Smooth muscle cell (in vitro differentiated cells): ENCODE results near the gene ATF3. TPM values are rescaled to one million over a fixed set of nuclear protein-coding genes. Genes with fewer than 3 reads are reported as not detected.

Source experiments
- DNase-seq: peaks from one replicate; lab custom pipeline; 2025; ENCODE audit not compliant: unreplicated experiment; lab: John Stamatoyannopoulos, UW
- H2AFZ ChIP-seq: fragments of 200-600 bp; sonication (generic); 2 replicates; pipeline ENCODE4 v1.6.0; 2016; ENCODE audit warnings: antibody characterized with exemption, low read depth, mild to moderate bottlenecking
- H3F3A ChIP-seq: fragments of 200-600 bp; sonication (generic); 2 replicates; pipeline ENCODE4 v1.6.0; 2017; ENCODE audit warnings: antibody characterized with exemption, low read depth
- H3K27ac ChIP-seq: fragments of 200-600 bp; sonication (generic); 2 replicates; pipeline ENCODE4 v1.5.1; 2016; ENCODE audit warnings: low read depth, mild to moderate bottlenecking
- H3K27me3 ChIP-seq: fragments of 200-600 bp; sonication (generic); 2 replicates; pipeline ENCODE4 v1.6.1; 2016; ENCODE audit warnings: low read depth, mild to moderate bottlenecking
- H3K36me3 ChIP-seq: fragments of 200-600 bp; sonication (generic); 2 replicates; pipeline ENCODE4 v1.5.1; 2016; ENCODE audit warnings: low read depth
- H3K4me1 ChIP-seq: fragments of 200-600 bp; sonication (generic); 2 replicates; pipeline ENCODE4 v1.5.1; 2016; ENCODE audit warnings: low read depth
- H3K4me2 ChIP-seq: fragments of 200-600 bp; sonication (generic); 2 replicates; pipeline ENCODE4 v1.6.0; 2016; ENCODE audit warnings: mild to moderate bottlenecking
- H3K4me3 ChIP-seq: fragments of 200-600 bp; sonication (generic); 2 replicates; pipeline ENCODE4 v1.5.1; 2016; ENCODE audit warnings: mild to moderate bottlenecking
- H3K79me2 ChIP-seq: fragments of 200-600 bp; sonication (generic); 2 replicates; pipeline ENCODE4 v1.6.0; 2016; ENCODE audit warnings: low read depth, mild to moderate bottlenecking
- H3K9ac ChIP-seq: fragments of 200-600 bp; sonication (generic); 2 replicates; pipeline ENCODE4 v1.6.0; 2016; ENCODE audit warnings: low read depth
- H3K9me3 ChIP-seq: fragments of 200-600 bp; sonication (generic); replicated peaks from 2 replicates; pipeline ENCODE4 v1.5.1; 2016; ENCODE audit warnings: low read depth
- H4K20me1 ChIP-seq: fragments of 200-600 bp; sonication (generic); 2 replicates; pipeline ENCODE4 v1.6.0; 2016; ENCODE audit warnings: low read depth
- CTCF ChIP-seq: fragments of 200-600 bp; sonication (generic); IDR thresholded peaks from 2 replicates; pipeline ENCODE4 v1.5.1; 2017; ENCODE audit warnings: borderline replicate concordance, mild to moderate bottlenecking, antibody characterized with exemption; ENCODE audit not compliant: insufficient read depth, poor library complexity, severe bottlenecking
- WGBS: methylation state at CpG from one replicate; pipeline ENCODE4 v1.1.7; 2016; ENCODE audit warnings: low lambda C conversion rate; 5-methylcytosine and 5-hydroxymethylcytosine counted together
- polyA plus RNA-seq: library from polyadenylated mRNA; unstranded; fragments of >200 nt; fragmentation: Nextera tagmentation; extraction: Ambion mirVana; gene quantifications from 2 replicates; pipeline ENCODE4 v1.2.1, GENCODE V29; 2016
- total RNA-seq: library from RNA; depleted of rRNA; stranded (reverse); fragments of >200 nt; gene quantifications from 2 replicates; pipeline ENCODE4 v1.2.3, GENCODE V29; 2014

The ATF3 gene
- total and polyA plus RNA-seq, 2 experiments from 2014 or later: 152 to 231 TPM

GRCh38 chr1:212600071-212600915 is 8.3 kb upstream of the ATF3 start:
- no peak for TF ChIP-seq CTCF

GRCh38 chr1:212600980-212601379 is 7.6 kb upstream of the ATF3 start:
- Histone ChIP-seq H3F3A (peaks cover 3% of the 10 kb centered on the region), H3K4me3 (no peak overlapping the region), H3K79me2 (no peaks in the 10 kb centered on the region), H3K4me1 (peaks cover 16% of the 10 kb centered on the region), H3K27ac (no peak overlapping the region), H3K4me2 (no peak overlapping the region), H3K9me3 (no peaks in the 10 kb centered on the region), H2AFZ (no peak overlapping the region), H3K9ac (no peak overlapping the region), H3K27me3 (no peaks in the 10 kb centered on the region), H3K36me3 (no peaks in the 10 kb centered on the region), H4K20me1 (no peaks in the 10 kb centered on the region)
- WGBS: 66% methylated on average over 2 of the region's 2 CpGs
- TF ChIP-seq CTCF: no peak
- no peak for DNase-seq

More at GRCh38 chr1:212600071-212600915, 8.3 kb upstream of the ATF3 start:
- Histone ChIP-seq H3K9ac (no peak overlapping the region), H3K27ac (no peak overlapping the region), H3K79me2 (no peaks in the 10 kb centered on the region), H3K4me1 (peaks cover 9% of the 10 kb centered on the region), H4K20me1 (no peaks in the 10 kb centered on the region), H3F3A (peaks cover 3% of the 10 kb centered on the region), H3K27me3 (no peaks in the 10 kb centered on the region), H3K36me3 (no peaks in the 10 kb centered on the region), H3K4me3 (no peak overlapping the region), H2AFZ (no peak overlapping the region), H3K9me3 (no peaks in the 10 kb centered on the region), H3K4me2 (no peak overlapping the region)
- no peak for DNase-seq
- 86% methylated on average over 11 of the region's 11 CpGs for WGBS

GRCh38 chr1:212601524-212601923 is 7.0 kb upstream of the ATF3 start:
- H3K4me3 ChIP-seq: no peak overlapping the region
- no peak overlapping the region for H3K4me2 ChIP-seq
- H3K9ac ChIP-seq: no peak overlapping the region
- H3K27ac ChIP-seq: no peak overlapping the region
- H3K79me2 ChIP-seq: no peaks in the 10 kb centered on the region
- H2AFZ ChIP-seq: no peak overlapping the region
- WGBS: 95% methylated on average over 2 of the region's 2 CpGs
- peaks cover 21% of the 10 kb centered on the region for H3K4me1 ChIP-seq
- no peaks in the 10 kb centered on the region for H3K9me3 ChIP-seq
- H4K20me1 ChIP-seq: no peaks in the 10 kb centered on the region
- peaks cover 7% of the 10 kb centered on the region for H3F3A ChIP-seq
- H3K27me3 ChIP-seq: no peaks in the 10 kb centered on the region
- no peaks in the 10 kb centered on the region for H3K36me3 ChIP-seq
- DNase-seq: no peak
- TF ChIP-seq CTCF: no peak
